GM19099 (cell line): Measurements from ENCODE around the gene MIPEP.
"Not testable (repeated sequence)": the region's sequence is repeated elsewhere in the genome, so short reads cannot be mapped to it uniquely, and the experiment has no call there.

Experiments
- POLR2A ChIP-seq: IDR thresholded peaks from 3 replicates; pipeline ENCODE4 v1.6.1; 2011; ENCODE audit warnings: low read depth; ENCODE audit not compliant: insufficient read length; ENCODE audit errors: extremely low read depth

Gene MIPEP

GRCh38 chr13:23901365-23901764 is 12.2 kb upstream of the MIPEP start:
- TF ChIP-seq POLR2A = no peak

GRCh38 chr13:23899555-23899954 is 10.4 kb upstream of the MIPEP start:
- no peak for TF ChIP-seq POLR2A

- TF ChIP-seq POLR2A = no peak
Measured at GRCh38 chr13:23898101-23898500, 8.9 kb upstream of the MIPEP start.

- TF ChIP-seq POLR2A = not testable (repeated sequence)
Measured at GRCh38 chr13:23897452-23897919, 8.3 kb upstream of the MIPEP start, which contains the start of gene C1QTNF9B. C1QTNF9B (minus strand) TSS chr13:23897502.

- no peak for TF ChIP-seq POLR2A
Measured at GRCh38 chr13:23889615-23890607, 711 bp upstream of the MIPEP start.

- no peak for TF ChIP-seq POLR2A
Measured at GRCh38 chr13:23883255-23883654, 5.9 kb downstream of the MIPEP start.

GRCh38 chr13:23877286-23877685 is 11.9 kb downstream of the MIPEP start:
- no peak for TF ChIP-seq POLR2A

- no peak for TF ChIP-seq POLR2A
Measured at GRCh38 chr13:23876265-23876664, 12.9 kb downstream of the MIPEP start.

- TF ChIP-seq POLR2A = no peak
Measured at GRCh38 chr13:23871616-23872220, 17.5 kb downstream of the MIPEP start.

- no peak for TF ChIP-seq POLR2A
Measured at GRCh38 chr13:23870356-23871140, 18.7 kb downstream of the MIPEP start.

GRCh38 chr13:23868521-23868920 is 20.7 kb downstream of the MIPEP start:
- TF ChIP-seq POLR2A = no peak

GRCh38 chr13:23867027-23867491 is 22.1 kb downstream of the MIPEP start:
- no peak for TF ChIP-seq POLR2A

GRCh38 chr13:23866420-23867026 is 22.7 kb downstream of the MIPEP start:
- TF ChIP-seq POLR2A = no peak

GRCh38 chr13:23865906-23866305 is 23.3 kb downstream of the MIPEP start:
- TF ChIP-seq POLR2A = no peak
